Measurements from ENCODE around the gene APBA2. TPM values are rescaled to one million over a fixed set of nuclear protein-coding genes. Genes with fewer than 3 reads are reported as not detected.

APBA2 gene
- total RNA-seq, 4 donors from 2014 or later: 1.1 to 2.4 (median 1.3) TPM

DNA sequence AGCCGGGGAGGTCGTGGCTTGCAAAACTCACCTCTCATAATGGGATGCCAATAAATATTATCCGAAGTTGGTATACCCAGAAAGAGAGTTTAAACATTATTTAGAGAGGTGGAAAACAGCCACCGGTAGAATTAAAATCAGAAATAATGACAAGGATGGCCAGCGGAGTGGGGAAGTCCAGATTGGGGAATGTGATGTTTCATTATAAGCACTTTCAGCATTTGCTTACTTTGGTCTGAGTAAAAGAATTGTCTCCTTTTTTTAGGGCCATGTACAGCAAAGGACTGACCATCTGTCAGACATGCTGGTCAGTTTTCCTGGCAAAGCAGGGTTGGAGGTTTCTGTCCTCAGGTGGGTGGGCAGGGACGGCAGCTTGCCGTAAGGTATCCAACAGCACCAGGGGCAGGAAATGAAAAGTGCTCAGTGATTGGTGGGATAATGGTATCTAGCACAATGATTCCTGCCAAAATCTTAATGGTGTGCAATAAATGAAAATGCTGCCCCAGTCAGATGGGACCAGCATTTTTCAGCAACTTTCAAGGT, 24.3 kb downstream of the APBA2 start:
- TF ChIP-seq, protein P1, sequence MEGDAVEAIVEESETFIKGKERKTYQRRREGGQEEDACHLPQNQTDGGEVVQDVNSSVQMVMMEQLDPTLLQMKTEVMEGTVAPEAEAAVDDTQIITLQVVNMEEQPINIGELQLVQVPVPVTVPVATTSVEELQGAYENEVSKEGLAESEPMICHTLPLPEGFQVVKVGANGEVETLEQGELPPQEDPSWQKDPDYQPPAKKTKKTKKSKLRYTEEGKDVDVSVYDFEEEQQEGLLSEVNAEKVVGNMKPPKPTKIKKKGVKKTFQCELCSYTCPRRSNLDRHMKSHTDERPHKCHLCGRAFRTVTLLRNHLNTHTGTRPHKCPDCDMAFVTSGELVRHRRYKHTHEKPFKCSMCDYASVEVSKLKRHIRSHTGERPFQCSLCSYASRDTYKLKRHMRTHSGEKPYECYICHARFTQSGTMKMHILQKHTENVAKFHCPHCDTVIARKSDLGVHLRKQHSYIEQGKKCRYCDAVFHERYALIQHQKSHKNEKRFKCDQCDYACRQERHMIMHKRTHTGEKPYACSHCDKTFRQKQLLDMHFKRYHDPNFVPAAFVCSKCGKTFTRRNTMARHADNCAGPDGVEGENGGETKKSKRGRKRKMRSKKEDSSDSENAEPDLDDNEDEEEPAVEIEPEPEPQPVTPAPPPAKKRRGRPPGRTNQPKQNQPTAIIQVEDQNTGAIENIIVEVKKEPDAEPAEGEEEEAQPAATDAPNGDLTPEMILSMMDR (IDR thresholded peaks at IDR 0.05; ENCODE audit: low read depth): no peak

DNA sequence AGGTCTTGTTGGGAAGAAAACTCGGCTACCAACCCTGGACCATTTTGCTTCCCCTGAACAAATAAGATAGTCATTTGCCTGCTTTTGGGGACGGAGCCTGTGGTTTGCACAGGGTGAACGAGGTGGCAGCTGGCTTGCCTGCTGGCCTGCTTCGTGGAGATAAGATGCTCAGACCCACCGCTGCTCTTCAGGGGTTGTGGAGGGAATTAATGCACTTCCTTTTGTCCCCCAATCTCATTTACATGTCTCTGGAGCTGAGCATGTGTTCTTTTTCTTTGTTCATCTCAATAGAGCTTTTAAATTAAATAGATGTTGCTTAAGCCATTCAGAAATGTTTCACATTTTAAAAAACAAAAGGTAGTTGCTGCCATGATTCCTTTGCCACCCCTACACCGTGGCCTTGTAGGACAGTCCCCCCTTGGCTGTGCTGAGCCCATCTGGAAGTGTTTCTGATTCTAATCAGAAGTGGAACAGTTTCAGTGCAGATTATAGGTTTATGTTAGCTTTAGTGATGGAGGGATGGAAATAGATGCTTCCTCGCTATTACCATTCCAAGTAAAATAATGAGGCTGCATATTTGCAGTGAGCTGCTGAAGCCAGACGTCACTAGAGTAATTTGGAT, 25.6 kb downstream of the APBA2 start:
- TF ChIP-seq, protein P1 (IDR thresholded peaks at IDR 0.05; ENCODE audit: low read depth): no peak

DNA sequence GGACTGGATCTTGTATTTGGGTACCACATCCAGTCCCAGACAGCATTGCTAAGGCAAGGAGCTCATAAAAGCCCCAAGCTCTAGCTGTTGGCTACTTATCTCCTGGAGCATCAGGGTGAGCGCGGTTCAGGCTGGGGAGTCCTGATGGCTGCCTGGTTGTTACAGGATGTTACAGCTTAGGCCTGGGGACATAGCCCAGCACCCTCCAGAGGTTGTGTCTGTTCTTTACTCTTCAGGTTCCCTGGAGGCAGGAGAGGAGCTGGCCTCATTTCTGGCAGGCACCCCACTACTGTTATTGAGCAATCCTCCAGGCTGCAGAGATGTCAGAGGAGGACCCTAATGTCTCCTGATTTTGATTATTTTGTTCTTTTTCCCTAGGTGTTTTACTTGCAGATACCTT, 26.6 kb downstream of the APBA2 start:
- TF ChIP-seq, protein P1 (IDR thresholded peaks at IDR 0.05; ENCODE audit: low read depth): no peak

DNA sequence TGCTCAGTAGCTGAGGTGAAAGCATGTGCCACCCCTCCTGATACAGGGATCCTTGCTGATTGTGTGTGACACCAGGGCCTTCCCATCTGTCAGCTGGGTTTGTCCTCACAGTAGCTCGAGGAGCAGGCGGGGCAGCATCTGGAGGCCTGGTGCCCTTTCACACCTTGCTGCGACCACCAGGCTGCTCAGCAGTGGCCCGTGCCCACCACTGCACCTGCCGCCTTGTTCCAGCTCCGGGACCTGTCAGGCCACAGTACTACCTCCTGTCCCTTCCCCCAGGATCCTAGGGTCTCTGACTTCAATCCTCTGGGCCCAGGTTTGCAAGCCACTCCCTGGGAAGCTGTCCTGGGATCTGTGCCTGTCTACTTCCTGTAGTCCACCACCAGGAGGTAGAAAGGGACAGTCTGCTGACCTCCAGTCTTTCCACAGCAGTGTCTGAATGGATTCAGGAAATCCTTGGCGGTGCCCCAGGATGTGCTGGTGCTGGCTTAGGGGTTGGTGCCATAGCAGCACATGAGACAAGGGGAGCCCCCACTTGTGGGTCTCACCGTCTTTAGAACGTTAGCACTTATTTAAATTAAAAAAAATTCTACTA, 27.5 kb downstream of the APBA2 start:
- TF ChIP-seq, protein P1 (IDR thresholded peaks at IDR 0.05; ENCODE audit: low read depth): no peak

DNA sequence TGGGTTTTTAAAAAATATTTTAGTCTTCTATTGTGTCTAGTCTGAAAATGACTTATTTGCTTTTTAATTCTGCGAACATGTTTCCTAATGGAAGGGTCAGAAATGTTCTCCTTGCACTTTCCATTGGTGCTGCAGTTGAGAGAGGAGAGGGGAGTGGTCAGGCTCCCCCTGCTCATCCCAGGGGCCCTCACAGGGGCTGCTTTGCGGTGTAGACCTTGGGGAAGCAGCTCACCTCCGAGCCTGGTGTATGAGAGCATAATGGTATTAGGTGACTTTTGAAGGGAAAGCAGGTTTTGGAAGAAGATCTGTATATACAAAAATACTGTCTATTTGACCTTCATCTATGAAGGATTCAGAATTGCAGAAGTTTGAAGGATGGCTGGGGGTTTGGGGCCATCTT, 28.3 kb downstream of the APBA2 start:
- TF ChIP-seq, protein P1 (IDR thresholded peaks at IDR 0.05; ENCODE audit: low read depth): no peak

DNA sequence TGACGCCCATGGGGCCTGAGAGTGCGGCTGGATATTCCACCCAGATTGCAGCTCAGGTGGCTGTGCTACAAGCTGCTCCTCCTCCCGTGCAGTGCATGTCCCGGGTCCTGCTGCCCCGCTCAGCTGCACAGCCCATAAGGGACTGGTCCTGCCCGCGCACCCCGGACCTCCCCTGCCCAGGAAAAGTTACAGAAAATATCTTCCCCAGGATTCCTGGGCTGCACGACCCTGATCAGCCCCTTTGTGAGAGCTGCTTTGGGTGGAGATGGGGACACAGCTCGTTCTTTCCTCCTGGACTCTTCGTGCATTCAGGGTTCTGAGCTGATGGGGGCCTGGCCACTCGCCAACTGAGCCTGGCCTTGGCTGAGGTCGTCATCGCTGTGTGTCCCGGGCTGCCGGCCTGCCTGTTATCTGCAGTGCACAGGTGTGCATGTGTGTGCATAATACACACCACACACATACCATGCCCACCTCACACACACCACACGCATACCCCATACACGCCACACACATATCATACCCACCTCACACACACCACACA, 28.8 kb downstream of the APBA2 start:
- TF ChIP-seq, protein P1 (IDR thresholded peaks at IDR 0.05; ENCODE audit: low read depth): no peak

DNA sequence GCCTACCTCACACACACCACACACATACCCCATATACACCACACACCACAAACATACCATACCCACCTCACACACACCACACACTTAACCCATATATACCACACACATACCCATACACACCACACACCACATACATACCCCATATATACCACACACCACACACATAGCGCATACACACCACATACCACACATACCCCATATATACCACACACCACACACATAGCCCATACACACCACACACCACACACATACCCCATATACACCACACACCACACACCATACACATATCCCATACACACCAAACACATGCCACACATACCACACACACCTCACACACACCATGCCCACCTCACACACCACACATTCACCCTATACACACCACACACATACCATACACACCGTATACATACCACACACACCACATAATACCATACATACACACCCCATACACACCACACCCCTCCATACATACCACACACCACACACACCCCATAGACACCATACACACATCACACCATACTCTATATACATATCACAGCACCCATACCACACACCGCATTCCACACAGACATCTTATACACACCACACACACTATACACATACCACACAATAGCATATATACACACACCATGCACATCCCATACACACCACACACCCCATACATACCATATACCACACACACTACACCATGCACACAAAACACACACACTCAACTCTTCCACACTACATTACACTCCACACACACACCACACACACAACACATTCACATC, 29.5 kb downstream of the APBA2 start:
- TF ChIP-seq, protein P1 (IDR thresholded peaks at IDR 0.05; ENCODE audit: low read depth): no peak

All from subcutaneous adipose tissue (tissue), 4 donors.